Keratinocyte (primary cell): ENCODE measurements around the gene ACACA. TPM values are rescaled to one million over a fixed set of nuclear protein-coding genes. Genes with fewer than 3 reads are reported as not detected.

ENCODE experiments used
- DNase-seq: peaks from one replicate; pipeline ENCODE4 v3.0.0-alpha.2; 2011; ENCODE audit warnings: low read depth, missing footprints, low spot score
- FAIRE-seq: peaks from 2 replicates; lab custom pipeline; 2011; peaks lifted over from hg19 to GRCh38; lab: Jason Lieb, UNC
- H2AFZ ChIP-seq: 2 replicates; pipeline ENCODE4 v1.6.0; 2012; ENCODE audit warnings: low read length, control low read depth, inconsistent platforms; ENCODE audit not compliant: control insufficient read depth
- H3K27ac ChIP-seq: 2 replicates; pipeline ENCODE4 v1.5.1; 2011; ENCODE audit warnings: low read length; ENCODE audit not compliant: control insufficient read depth, insufficient read depth
- H3K27me3 ChIP-seq: 3 replicates; pipeline ENCODE4 v1.6.0; 2011; ENCODE audit warnings: low read length; ENCODE audit not compliant: control insufficient read depth, insufficient read depth; ENCODE audit errors: extremely low read depth
- H3K36me3 ChIP-seq, 2 experiments: 2 replicates in 1 of 2; 3 replicates in 1 of 2; pipeline ENCODE4 v1.5.1; 2011; ENCODE audit warnings: low read length in 2 of 2, mild to moderate bottlenecking in 1 of 2; ENCODE audit not compliant: control insufficient read depth in 2 of 2, insufficient read depth in 2 of 2; ENCODE audit errors: extremely low read depth in 1 of 2
- H3K4me1 ChIP-seq: 3 replicates; pipeline ENCODE4 v1.5.1; 2011; ENCODE audit warnings: low read length; ENCODE audit not compliant: control insufficient read depth, insufficient read depth; ENCODE audit errors: extremely low read depth
- H3K4me2 ChIP-seq: 3 replicates; pipeline ENCODE4 v1.6.0; 2011; ENCODE audit warnings: low read depth, low read length; ENCODE audit not compliant: control insufficient read depth, insufficient read depth; ENCODE audit errors: extremely low read depth
- H3K4me3 ChIP-seq, 3 experiments: fragments of 200-600 bp in 1 of 3; sonication (generic) in 1 of 3; 2 replicates in 2 of 3; 3 replicates in 1 of 3; pipeline ENCODE4 v1.5.1; 2011 to 2016; ENCODE audit warnings: low read length in 3 of 3, mild to moderate bottlenecking in 3 of 3, control low read depth in 2 of 3, inconsistent platforms in 1 of 3, low read depth in 1 of 3, mixed read lengths in 1 of 3, mixed run types in 1 of 3, moderate library complexity in 1 of 3; ENCODE audit not compliant: control insufficient read depth in 2 of 3, insufficient read depth in 2 of 3; ENCODE audit errors: extremely low read depth in 1 of 3
- H3K79me2 ChIP-seq: 2 replicates; pipeline ENCODE4 v1.6.0; 2012; ENCODE audit warnings: low read length; ENCODE audit not compliant: control insufficient read depth, insufficient read depth
- H3K9ac ChIP-seq: 3 replicates; pipeline ENCODE4 v1.6.0; 2011; ENCODE audit warnings: low read length; ENCODE audit not compliant: control insufficient read depth, insufficient read depth; ENCODE audit errors: extremely low read depth
- H3K9me1 ChIP-seq: 3 replicates; pipeline ENCODE4 v1.6.0; 2011; ENCODE audit warnings: low read length; ENCODE audit not compliant: control insufficient read depth, insufficient read depth; ENCODE audit errors: extremely low read depth
- H3K9me3 ChIP-seq: 2 replicates; pipeline ENCODE4 v1.5.1; 2012; ENCODE audit warnings: low read depth, low read length; ENCODE audit not compliant: control insufficient read depth
- H4K20me1 ChIP-seq: 3 replicates; pipeline ENCODE4 v1.6.0; 2011; ENCODE audit warnings: low read length; ENCODE audit not compliant: control insufficient read depth, insufficient read depth; ENCODE audit errors: extremely low read depth
- EZH2 ChIP-seq: IDR thresholded peaks from one replicate; pipeline ENCODE4 v1.6.1; 2012; ENCODE audit warnings: inconsistent platforms, mild to moderate bottlenecking, low read length, moderate library complexity
- dilution Hi-C: fragments of 300-500 bp; cut with MboI; formaldehyde crosslinking; loops from one replicate; pipeline ENCODE4 v1.7.0; 2020; ENCODE audit warnings: low sequenced_read_pairs; ENCODE audit not compliant: extremely low pct_ligation_motif_present
- polyA plus RNA-seq, 5 experiments: library from polyadenylated mRNA; depleted of rRNA in 3 of 5; stranded (reverse) in 3 of 5; stranded (forward) in 1 of 5; unstranded in 1 of 5; fragments of >200 nt; gene quantifications; 1 replicate in 1 of 5; 2 replicates in 3 of 5; 3 replicates in 1 of 5; pipeline versions ENCODE4 v1.2.1 to v1.2.3, GENCODE V29; 2011 to 2012; ENCODE audit warnings: missing spikeins in 2 of 5, low read depth in 1 of 5, low replicate concordance in 1 of 5
- TF ChIP-seq, protein P1 (sequence below), 3 experiments: IDR thresholded peaks in 1 of 3; conservative IDR thresholded peaks in 1 of 3; optimal IDR thresholded peaks in 1 of 3; 2 replicates in 2 of 3; 3 replicates in 1 of 3; pipeline versions ENCODE3 to v1.5.1; 2011; ENCODE audit warnings: low read length in 3 of 3, mild to moderate bottlenecking in 3 of 3, moderate library complexity in 2 of 3, control low read depth in 1 of 3, inconsistent platforms in 1 of 3; ENCODE audit not compliant: insufficient read depth in 2 of 3; ENCODE audit errors: extremely low read depth in 1 of 3

ACACA gene
- polyA plus RNA-seq, 1 donor (not counting 4 experiments of a cell fraction or from before 2014, with no cell fraction given) = 85.8 TPM

- TF ChIP-seq, protein P1, sequence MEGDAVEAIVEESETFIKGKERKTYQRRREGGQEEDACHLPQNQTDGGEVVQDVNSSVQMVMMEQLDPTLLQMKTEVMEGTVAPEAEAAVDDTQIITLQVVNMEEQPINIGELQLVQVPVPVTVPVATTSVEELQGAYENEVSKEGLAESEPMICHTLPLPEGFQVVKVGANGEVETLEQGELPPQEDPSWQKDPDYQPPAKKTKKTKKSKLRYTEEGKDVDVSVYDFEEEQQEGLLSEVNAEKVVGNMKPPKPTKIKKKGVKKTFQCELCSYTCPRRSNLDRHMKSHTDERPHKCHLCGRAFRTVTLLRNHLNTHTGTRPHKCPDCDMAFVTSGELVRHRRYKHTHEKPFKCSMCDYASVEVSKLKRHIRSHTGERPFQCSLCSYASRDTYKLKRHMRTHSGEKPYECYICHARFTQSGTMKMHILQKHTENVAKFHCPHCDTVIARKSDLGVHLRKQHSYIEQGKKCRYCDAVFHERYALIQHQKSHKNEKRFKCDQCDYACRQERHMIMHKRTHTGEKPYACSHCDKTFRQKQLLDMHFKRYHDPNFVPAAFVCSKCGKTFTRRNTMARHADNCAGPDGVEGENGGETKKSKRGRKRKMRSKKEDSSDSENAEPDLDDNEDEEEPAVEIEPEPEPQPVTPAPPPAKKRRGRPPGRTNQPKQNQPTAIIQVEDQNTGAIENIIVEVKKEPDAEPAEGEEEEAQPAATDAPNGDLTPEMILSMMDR (optimal IDR thresholded peaks at IDR 0.05 in 1 of 3, IDR thresholded peaks at IDR 0.05 in 1 of 3, conservative IDR thresholded peaks at IDR 0.05 in 1 of 3; ENCODE audit: extremely low read depth in 1 of 3, insufficient read depth in 2 of 3, low read length in 3 of 3) = no peak
- no peak for TF ChIP-seq EZH2
- dilution Hi-C loops = no loop called here
- Histone ChIP-seq H4K20me1 (no peaks in the 10 kb centered on the region), H3K4me1 (peaks cover 44% of the 10 kb centered on the region), H3K9ac (peak overlapping the region; percentile 30), H3K27me3 (no peaks in the 10 kb centered on the region), H3K27ac (peak overlapping the region; percentile 70), H2AFZ (no peak overlapping the region), H3K36me3 (peaks cover 7 to 20% of the 10 kb centered on the region in 2 experiments), H3K4me3 (no peak overlapping the region), H3K79me2 (no peaks in the 10 kb centered on the region), H3K4me2 (peak overlapping the region; percentile 68), H3K9me1 (no peaks in the 10 kb centered on the region), H3K9me3 (no peaks in the 10 kb centered on the region)
- FAIRE-seq (no peak), DNase-seq (no peak)
Measured at GRCh38 chr17:37176723-37177122, 229.9 kb downstream of the ACACA start.

DNA sequence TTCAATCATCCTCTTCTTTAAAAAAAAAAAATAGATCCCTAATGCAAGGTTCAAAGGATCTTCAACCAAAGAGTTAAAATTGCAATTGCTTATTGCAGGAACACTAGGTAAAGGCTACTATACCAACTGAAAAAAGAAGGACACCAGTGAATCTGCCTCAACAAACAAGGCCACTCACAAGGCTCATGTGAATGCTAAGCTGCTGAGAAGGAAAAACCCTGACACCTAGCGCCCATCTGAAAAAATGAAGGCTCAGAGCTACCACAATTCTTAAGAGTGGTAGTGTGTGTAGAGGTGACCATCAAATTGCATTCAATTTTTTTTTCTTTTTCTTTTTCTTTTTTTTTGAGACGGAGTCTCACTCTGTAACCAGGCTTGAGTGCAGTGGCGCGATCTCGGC is 232.4 kb downstream of the ACACA start:
- dilution Hi-C loops = no loop called here
- Histone ChIP-seq H3K79me2 (no peaks in the 10 kb centered on the region), H3K9me3 (no peaks in the 10 kb centered on the region), H3K4me3 (no peak overlapping the region), H2AFZ (no peak overlapping the region), H3K9me1 (no peaks in the 10 kb centered on the region), H3K4me2 (no peak overlapping the region), H3K36me3 (peaks cover 8 to 17% of the 10 kb centered on the region in 2 experiments), H3K9ac (no peak overlapping the region), H3K4me1 (peaks cover 25% of the 10 kb centered on the region), H3K27me3 (no peaks in the 10 kb centered on the region), H3K27ac (no peak overlapping the region), H4K20me1 (no peaks in the 10 kb centered on the region)
- DNase-seq (no peak), FAIRE-seq (no peak)
- TF ChIP-seq, protein P1 (optimal IDR thresholded peaks at IDR 0.05 in 1 of 3, IDR thresholded peaks at IDR 0.05 in 1 of 3, conservative IDR thresholded peaks at IDR 0.05 in 1 of 3; ENCODE audit: extremely low read depth in 1 of 3, insufficient read depth in 2 of 3, low read length in 3 of 3) = peak; percentile 10 to 27 (median 19)
- TF ChIP-seq EZH2 = no peak
